ENCODE results near the gene TCF7.

The TCF7 gene

DNA sequence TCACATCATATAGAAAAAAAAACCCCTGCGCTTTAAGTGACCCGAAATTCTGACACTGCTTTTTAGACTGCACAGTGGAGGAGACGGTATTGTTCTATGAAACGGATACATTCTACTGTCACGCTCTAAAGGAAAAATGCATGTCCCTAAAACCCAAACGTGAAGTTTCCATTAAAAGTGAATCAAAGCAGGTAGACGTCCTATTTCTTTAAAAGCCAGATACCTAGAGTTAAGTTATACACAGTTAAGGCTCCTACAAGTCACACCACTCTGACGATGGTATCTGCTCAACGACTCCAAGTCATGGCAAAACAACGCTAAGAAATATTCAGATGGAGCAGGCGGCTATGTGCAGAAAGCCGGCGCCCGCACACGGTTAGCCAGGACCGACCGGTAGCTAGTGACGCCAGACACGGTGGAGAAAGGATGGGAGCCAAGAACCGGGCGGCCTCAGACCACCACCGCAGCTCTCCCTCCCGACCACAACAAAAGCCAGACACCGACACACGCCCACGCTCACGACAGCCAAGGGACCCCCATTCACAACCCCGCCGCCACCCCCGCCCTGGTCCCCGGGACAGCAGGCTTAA lies 61.5 kb downstream of the TCF7 start:
- peak; percentile 57 for DNase-seq
- Mint-ChIP-seq H3K27me3 (no peaks in the 10 kb centered on the region), H3K36me3 (ENCODE audit: low read depth) (peaks cover 25% of the 10 kb centered on the region), H3K4me1 (peaks cover 34% of the 10 kb centered on the region), H3K27ac (peak overlapping the region; percentile 95), H3K9me3 (no peaks in the 10 kb centered on the region), H3K4me3 (peak overlapping the region; percentile 94)
- peak; percentile 48 for ATAC-seq

DNA sequence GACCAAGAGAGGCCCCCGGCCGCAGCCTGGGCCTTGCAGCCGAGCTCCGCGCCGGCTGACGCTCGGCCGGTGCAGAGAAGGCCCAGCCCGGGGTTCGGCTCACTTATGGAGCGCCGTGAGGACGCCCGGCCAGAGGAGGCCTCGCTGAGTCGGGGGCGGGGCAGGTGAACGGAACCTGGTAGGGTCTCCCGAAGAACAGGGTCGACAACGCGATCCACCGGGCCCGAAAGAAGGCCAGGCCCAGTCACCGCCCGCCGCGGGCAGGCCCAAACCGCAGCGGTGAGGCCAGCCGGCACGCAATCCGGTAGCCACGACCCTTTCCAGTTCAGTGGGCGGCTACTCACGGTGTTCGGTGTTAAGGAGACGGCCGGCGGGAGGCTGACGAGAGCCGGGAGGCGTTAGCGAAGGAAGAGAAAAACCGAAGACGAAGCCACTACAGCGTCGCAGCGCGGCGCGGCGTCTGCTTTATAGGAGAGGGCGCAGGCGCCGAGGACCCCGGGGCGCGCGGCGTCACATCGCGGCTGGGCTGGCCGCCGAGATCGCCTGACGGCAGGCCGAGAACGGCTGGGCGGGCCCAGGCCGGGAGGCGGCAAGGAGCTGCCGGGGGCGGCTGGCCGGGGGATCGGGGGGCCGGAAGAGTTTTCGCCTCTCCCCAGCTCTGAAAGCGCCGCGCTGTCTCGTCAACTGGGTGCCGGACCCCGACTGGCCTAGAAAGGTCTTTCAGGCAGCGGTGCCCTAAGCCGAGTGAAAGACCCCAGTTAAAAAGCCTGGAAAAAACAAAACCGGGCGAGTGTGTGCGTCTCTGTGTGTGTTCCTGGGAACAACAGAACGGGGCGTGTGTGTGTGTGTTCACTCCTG lies 62.3 kb downstream of the TCF7 start, which contains the start of gene SKP1:
TSS of gene SKP1 (minus strand) at position 440 of the 858 bp plus-strand sequence. CDS start 2,928 bp downstream, outside the sequence.
- Mint-ChIP-seq H3K27me3 (no peaks in the 10 kb centered on the region), H3K4me3 (peak within 1 kb of the TSS; percentile 94), H3K27ac (peak within 1 kb of the TSS; percentile 95), H3K36me3 (ENCODE audit: low read depth) (peaks cover 20% of the 10 kb centered on the region), H3K9me3 (no peaks in the 10 kb centered on the region), H3K4me1 (peaks cover 28% of the 10 kb centered on the region)
- DNase-seq (peak; percentile 86), ATAC-seq (peak; percentile 82)

DNA sequence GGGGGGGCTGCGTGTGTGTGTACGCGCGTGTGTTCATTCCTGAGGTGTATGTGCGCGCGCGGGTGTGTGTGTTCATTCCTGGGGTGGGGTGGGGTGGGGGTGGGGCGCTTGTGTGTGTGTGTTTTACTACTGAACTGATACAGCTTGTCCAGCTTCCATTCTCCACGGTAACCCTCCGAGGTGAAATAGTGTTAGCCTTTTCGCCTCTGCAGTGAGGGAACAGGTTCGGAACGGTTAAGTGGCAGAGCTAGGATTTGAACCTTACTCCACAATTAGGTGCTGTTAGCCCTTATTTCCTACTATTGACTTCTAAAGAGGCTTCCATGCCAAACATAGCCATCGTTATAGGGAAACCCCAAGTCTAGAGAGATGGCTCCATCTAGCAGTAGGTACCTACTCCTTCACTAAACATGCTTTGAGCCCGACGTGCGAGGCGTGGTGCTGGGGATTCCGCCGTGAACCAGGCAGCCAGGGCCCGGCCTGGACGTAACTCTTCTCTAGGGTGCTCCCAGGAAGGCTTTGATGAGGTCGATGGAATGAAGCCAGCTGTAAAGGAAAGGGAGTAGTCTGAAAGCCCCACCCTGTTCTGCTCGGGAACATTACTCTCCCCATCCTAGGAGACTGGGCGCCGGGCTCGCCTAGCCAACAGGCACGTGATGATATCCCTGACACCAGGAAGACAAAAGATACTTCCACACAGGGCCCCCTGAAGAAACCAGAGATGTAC lies 63.1 kb downstream of the TCF7 start:
- Mint-ChIP-seq H3K27me3 (no peaks in the 10 kb centered on the region), H3K4me1 (peaks cover 23% of the 10 kb centered on the region), H3K9me3 (no peaks in the 10 kb centered on the region), H3K4me3 (peak overlapping the region; percentile 94), H3K27ac (peak overlapping the region; percentile 95), H3K36me3 (ENCODE audit: low read depth) (peaks cover 13% of the 10 kb centered on the region)
- DNase-seq (no peak), ATAC-seq (no peak)

DNA sequence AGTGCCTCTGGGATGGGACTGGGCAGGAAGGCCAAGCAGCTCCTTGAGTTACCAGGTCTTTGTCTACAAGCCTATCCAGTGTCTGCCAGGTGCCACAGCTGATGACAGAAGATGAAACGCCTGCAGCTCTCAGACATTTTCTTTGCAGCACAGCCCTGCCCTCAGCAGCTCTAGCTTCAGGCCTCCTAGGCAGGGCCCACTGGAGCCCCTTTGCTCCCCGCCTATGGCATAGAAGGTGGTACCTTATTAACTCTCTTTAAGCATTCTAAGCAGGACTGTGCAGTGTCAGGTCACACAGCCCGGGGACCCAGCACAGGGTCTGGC lies 63.6 kb downstream of the TCF7 start:
- H3K4me3 Mint-ChIP-seq, result peak overlapping the region; percentile 94
- peaks cover 11% of the 10 kb centered on the region for H3K36me3 Mint-ChIP-seq (ENCODE audit: low read depth)
- H3K27me3 Mint-ChIP-seq, result no peaks in the 10 kb centered on the region
- DNase-seq (no peak), ATAC-seq (no peak)
- H3K9me3 Mint-ChIP-seq, result no peaks in the 10 kb centered on the region
- peaks cover 22% of the 10 kb centered on the region for H3K4me1 Mint-ChIP-seq
- no peak overlapping the region for H3K27ac Mint-ChIP-seq

DNA sequence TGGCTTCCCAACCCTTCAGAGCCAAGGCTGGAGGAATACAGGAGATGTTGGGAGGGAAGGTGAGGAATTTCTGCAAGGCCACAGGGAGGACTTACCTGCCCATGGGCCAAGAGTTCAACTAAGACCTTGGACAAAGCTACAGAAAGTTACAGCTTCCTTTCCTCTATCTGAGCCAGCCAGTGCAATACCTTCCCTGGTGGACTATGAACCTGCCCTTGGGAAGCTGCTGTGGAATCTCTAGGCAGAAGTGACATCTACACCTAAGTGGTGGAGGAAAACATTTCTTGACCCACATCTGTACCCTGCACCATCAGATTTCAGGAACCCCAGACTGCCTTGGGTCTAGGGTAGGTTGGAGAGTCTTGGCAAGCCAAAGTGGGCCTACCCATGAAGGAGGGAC lies 69.0 kb downstream of the TCF7 start:
- DNase-seq (no peak), ATAC-seq (no peak)
- no peaks in the 10 kb centered on the region for H3K36me3 Mint-ChIP-seq (ENCODE audit: low read depth)
- H3K27ac Mint-ChIP-seq, result no peak overlapping the region
- no peaks in the 10 kb centered on the region for H3K9me3 Mint-ChIP-seq
- H3K4me3 Mint-ChIP-seq, result no peak overlapping the region
- H3K27me3 Mint-ChIP-seq, result no peaks in the 10 kb centered on the region
- H3K4me1 Mint-ChIP-seq, result no peaks in the 10 kb centered on the region

DNA sequence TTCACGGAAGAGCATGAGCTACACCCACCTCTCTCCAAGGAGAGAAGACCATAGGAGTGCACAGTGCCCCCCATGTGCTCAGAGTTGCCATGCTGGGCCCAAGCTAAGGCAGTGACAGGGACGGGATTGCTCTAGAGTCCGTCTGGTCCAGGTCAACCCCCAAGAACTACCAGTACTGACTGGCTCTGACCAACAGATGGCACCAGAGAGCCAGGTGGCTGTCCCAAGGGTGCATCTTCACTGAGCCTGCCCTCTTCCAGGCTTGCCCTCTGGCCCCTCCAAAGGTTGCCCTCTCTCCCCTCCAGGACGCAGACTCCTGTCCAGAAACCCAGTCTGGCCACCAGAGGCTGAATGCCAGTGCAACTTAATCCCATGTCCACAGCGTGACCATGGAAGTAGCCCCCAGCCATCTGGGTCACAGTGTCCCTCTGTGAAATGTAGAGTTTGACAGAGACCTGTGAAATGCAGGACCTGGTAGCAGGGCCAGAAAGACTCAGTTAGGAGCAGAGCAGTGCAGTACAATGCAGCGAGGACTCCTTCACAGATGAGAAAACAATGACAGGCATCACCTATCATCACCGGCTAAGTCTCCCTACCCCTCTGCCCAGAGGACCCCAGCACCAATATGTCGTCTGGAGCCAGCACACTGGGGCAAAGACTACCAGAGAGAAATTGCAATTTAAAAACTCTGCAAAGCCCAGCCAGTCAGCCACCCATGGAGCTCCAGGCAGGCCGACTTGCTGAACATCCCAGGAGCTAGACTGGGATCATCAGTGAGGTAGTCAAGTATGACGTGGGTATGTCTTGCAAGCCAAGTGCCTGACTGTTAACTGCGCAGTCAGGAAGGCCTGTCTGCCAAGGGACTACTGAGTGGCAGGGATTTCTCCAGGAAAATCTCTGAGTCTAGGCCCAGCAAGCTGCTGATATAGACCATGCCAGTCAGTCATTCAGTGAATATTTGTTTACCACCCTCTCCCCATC lies 70.0 kb downstream of the TCF7 start:
- no peaks in the 10 kb centered on the region for H3K9me3 Mint-ChIP-seq
- H3K4me3 Mint-ChIP-seq, result no peak overlapping the region
- H3K27ac Mint-ChIP-seq, result no peak overlapping the region
- ATAC-seq (peak; percentile 95), DNase-seq (peak; percentile 80)
- H3K27me3 Mint-ChIP-seq, result no peaks in the 10 kb centered on the region
- no peaks in the 10 kb centered on the region for H3K4me1 Mint-ChIP-seq
- no peaks in the 10 kb centered on the region for H3K36me3 Mint-ChIP-seq (ENCODE audit: low read depth)

DNA sequence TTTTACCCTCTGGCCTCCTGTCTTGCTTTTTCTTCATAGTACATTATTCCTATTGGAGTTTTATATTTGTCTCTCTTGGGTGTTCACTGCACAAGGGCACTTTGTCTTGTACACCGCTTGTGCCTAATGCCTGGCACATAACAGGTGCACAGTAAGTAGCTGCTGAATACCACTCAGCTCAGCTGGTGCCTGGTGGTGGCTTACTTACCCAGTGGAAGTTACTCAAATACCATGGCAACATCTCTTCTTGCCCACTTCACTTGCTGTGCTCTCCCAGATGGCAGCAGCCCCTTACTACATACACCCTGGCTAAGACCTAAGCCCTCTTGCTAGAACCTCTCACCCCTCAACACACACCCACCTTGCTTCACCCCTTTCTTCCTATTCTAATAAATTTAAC lies 73.6 kb downstream of the TCF7 start:
- no peak overlapping the region for H3K27ac Mint-ChIP-seq
- H3K4me1 Mint-ChIP-seq, result no peaks in the 10 kb centered on the region
- no peak for DNase-seq
- H3K9me3 Mint-ChIP-seq, result no peaks in the 10 kb centered on the region
- ATAC-seq, result no peak
- H3K36me3 Mint-ChIP-seq (ENCODE audit: low read depth), result no peaks in the 10 kb centered on the region
- H3K4me3 Mint-ChIP-seq, result no peak overlapping the region
- no peaks in the 10 kb centered on the region for H3K27me3 Mint-ChIP-seq

DNA sequence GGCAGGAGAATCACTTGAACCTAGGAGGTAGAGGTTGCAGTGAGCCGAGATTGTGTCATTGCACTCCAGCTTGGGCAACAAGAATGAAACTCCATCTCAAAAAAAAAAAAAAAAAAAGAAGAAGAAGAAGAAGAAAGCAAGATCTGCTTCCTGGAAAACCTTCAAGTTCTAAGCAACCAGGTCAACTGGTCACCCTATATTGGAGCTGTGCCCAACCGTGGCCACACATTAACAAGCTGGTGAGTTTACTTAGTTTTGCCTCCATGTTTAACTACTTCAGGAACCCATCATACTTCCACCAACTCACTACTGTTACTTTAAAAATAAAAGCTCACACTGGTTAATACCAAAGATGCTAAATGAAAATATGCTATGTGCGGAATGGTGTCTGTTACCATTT lies 74.5 kb downstream of the TCF7 start:
- Mint-ChIP-seq H3K36me3 (ENCODE audit: low read depth) (peaks cover 5% of the 10 kb centered on the region), H3K4me3 (no peak overlapping the region), H3K4me1 (no peaks in the 10 kb centered on the region), H3K27ac (no peak overlapping the region), H3K27me3 (no peaks in the 10 kb centered on the region), H3K9me3 (no peaks in the 10 kb centered on the region)
- ATAC-seq (no peak), DNase-seq (no peak)

DNA sequence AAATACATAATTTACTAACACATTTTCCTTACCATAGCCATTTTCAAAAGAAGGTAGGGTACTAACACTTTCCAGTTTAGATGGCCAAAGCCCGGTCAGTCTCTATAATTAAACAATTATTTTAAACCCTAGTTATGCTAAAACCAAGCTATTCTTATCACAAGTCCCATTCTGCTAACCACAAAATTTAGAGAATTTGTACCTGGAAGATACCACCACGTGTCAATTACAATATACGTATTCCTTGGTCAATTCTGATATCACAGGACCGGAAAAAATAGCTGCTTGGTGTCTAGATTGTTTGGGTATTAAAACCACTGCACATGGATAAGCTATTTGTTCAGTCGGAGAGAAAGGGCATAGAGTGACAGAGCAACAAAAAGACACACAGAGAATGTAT lies 81.2 kb downstream of the TCF7 start:
- Mint-ChIP-seq H3K9me3 (no peaks in the 10 kb centered on the region), H3K27me3 (no peaks in the 10 kb centered on the region), H3K4me1 (no peaks in the 10 kb centered on the region), H3K36me3 (ENCODE audit: low read depth) (peaks cover 58% of the 10 kb centered on the region), H3K4me3 (no peak overlapping the region), H3K27ac (no peak overlapping the region)
- DNase-seq, result no peak
- no peak for ATAC-seq

Measured in activated naive CD8-positive, alpha-beta T cell treated with anti-CD3 and anti-CD28 coated beads, Interleukin-2, amount 50 U/mL, for 24 hours (primary cell).